Activated T-cell treated with anti-CD3 and anti-CD28 coated beads for 1 hour (primary cell): ENCODE results near the gene ARHGAP6.

Source experiments
- DNase-seq: peaks from one replicate; pipeline ENCODE4 v3.0.0-alpha.2; 2020; ENCODE audit warnings: low read depth

Gene ARHGAP6

DNA sequence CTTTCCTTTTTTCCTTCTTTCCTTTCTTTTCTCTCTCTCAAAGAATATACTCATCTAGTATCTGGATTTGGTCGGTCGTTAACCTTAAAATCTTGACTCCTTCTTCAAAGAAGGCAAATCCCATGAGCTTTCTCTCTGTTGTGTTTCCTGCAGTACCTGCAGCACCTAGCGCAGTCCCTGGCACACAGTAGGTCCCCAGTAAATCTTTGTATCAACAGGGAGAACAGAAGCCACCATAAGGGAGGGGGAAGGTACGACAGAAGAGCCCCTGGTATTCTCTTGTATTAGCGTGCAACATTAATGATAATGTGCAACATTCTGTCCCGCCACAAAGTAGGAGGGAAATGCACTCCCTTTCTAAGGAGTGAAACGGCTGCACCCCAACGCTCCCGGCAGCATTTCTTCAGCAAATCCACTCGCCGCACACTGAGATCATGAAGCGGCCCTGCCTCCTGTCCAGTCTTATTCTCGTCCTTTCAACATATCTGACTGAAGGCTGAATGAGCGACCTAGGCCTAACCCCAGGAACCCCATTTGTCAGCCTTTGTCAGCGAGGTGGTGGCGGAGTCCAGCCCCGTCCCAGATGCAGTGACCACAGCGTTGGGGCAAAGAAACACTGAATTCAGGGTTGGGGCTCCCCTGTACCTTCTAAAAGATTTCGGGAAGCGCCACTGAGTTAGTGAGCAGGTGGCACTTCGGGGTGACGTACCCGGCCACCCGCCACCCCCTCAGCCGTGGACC, 238.8 kb downstream of the ARHGAP6 start:
- DNase-seq = no peak

DNA sequence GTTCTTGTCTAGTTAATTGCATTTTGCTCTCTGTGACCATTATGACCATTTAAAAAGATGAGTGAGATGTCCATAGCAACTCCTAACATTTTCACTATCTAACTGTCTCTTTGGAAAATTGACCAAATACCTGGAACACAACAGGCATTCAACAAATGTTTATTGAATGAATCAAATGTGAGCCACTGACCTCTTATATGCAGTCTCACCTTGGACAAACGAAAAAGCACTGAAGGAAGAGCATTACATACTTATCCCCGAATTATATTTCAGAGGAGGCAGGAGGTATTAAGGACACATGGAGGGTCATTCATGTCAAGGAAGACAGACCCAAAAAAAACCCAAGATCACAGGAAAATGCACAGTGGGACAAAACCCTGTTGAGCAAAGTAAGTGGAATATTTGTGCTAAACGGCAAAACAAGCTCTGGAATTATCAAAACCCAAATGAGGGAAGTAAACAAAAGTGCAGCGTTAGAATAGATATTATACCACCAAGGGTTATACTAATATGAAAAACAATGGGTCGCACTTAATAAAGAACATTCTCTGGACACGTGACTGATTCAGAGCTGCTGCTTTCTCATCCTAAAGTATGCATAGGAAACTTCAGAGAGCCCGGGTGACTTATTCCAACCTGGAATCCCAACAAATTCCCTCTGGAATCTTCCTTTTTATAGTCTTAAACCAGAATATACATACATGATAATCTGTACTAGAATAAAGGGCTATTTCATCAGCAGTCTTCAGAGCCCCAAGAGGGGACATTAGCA, 240.6 kb downstream of the ARHGAP6 start:
- DNase-seq = no peak

DNA sequence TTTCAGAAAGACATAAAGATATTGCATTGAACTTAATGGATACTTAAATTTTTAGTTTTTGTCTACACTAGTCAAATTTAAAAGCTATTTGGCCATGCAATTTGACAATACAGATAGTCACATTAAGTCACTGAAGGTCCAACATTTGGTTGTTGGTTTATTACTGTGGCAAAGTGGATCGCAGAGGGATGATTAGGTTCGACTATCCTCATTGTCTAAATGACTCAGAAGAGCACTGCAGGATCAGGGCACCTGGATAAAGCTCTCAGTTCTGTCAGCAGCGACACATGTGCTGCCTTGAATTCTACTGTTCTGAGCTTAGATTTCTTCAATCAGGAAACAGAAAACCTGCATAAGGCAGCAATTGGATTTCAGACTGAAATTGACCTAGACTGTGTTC, 241.8 kb downstream of the ARHGAP6 start:
- no peak for DNase-seq

DNA sequence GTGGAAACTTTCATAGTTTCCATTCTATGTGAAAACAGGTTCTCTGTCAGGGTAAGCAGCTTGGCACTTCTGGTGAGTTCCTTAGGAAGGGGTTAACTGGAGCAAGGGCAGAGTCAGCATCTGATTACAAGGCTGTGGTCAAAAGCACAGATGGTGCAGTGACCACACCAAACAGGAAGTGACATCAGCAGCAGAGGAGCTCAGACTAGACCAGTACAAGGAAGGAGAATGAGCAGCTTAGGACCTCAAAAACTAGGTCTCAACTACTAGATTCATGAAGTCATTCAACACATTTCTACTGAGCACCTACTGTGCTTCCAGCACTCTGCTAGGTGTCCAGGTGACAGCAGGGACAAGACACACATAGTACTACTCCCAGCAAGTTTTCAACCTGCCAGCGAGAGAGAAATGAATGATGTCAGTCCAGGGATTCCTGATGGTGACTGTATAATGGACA, 242.3 kb downstream of the ARHGAP6 start:
- DNase-seq = no peak

DNA sequence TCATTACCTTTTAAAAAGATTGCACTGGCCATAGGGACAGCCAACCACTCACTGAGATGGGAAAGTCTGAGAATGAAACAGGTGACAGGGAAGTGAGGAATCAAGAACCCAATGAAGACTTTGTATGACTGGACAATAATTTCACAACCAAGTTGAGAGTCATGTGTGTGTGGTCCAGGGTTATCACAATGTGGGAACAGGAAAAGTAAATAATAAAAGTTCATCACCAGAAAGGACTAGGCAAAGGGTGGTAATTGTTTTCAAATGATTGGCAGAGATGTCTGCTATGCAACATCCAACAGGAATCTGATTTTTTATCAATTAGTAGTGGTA, 243.2 kb downstream of the ARHGAP6 start:
- no peak for DNase-seq

DNA sequence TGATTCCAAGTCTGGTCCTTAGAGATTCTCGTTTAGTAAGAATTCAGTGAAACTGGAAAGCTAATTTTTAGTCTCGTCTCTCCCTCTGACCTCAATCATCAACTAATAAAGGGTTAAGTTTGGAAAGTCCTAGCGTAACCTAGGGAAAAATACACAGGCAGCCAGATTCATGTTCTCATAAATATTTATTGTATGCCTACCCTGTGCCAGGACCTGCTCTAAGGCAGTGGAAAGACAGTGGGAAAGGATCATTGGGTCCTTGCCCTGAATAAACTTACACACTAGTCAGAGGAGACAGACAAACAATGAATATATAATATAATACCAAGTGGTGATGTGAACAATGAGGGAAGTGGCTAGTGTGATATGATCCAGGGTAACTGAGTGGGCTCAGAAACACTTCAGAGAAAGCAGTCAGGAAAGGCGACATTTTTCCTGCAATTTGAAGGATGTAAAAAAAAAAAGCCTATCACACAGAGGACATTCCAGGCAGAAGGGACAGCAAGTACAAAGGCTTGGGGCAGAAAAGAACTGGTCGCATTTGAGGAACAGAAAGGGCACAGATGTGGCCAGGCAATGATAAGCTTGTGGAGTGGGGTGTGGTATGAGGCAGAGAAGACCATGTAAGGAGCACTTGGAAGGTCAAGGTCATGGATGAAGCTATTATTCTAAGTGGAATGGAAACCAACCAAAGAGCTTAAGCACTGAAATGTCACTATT, 243.8 kb downstream of the ARHGAP6 start:
- no peak for DNase-seq

DNA sequence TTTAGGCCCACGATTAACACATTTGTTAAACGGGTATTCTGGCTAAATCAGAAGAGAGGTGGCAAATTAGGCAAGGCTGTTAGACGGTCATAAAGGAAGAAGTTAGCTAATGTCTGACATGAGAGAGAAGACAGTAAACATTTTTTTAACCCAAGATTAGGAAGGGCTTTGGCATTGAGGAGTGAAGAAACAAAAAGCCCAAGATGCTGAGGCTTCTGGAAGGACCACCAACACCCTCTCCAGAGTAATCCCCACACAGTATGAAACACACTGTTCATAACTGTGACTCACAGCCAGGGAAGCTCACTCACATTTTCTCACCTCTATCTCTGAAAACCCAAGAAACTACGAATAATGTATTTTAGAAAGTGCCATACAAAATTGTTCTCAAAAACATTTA, 244.9 kb downstream of the ARHGAP6 start:
- no peak for DNase-seq

DNA sequence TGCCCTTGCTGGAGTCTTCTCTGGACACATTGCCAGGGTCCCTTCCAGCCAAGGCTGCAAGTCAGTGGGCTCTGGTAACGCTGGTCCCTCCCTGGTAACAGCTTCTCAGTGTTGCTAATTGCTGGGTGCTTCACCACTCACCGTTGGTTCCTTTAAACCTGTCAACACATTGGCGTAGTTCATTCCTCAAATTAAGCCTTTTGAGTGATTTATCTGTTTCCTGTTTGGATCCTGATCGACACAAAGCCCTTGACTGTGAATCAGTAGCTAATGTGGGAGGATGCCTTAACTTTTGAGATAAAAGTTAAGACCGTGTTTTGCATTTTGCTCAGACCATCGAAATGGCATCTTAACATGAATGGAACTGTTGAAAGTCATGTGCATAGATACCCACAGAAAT, 246.6 kb downstream of the ARHGAP6 start:
- DNase-seq = no peak

DNA sequence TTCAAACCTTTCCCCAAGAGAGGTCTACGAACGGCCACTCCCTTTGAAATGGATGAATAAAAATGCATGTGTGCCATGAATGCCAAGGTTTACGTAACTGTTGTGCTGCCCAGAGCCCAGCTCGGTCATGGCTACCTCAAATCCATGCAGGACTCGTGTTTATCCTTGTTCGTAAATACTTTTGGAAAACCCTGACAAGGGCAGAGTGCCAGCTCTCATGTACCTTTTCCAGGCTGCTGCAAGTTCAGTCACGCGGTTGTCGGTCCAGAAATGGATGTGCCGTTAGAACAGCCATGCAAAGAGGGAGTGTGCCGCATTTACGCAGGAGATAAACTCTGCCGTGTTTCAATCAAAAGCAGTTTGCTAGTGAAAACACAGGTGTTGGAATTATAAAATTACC, 249.1 kb downstream of the ARHGAP6 start:
- no peak for DNase-seq

DNA sequence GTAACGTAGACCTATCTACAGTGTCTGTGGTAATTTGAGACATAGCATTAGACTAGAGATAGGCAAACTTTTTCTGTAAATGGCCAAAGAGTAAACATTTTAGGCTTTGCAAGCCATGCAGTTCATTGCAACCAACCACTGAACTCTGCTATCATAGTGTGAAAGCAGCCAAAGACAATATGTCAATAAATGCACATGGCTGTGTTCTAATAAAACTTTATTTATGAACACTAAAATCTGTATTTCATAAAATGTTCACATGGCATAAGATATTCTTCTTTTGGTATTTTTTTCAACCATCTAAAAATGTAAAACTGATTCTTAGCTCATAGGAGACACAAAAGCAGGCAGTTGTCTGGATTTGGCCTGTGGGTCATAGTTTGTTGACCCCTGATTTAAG, 251.6 kb downstream of the ARHGAP6 start:
- no peak for DNase-seq

DNA sequence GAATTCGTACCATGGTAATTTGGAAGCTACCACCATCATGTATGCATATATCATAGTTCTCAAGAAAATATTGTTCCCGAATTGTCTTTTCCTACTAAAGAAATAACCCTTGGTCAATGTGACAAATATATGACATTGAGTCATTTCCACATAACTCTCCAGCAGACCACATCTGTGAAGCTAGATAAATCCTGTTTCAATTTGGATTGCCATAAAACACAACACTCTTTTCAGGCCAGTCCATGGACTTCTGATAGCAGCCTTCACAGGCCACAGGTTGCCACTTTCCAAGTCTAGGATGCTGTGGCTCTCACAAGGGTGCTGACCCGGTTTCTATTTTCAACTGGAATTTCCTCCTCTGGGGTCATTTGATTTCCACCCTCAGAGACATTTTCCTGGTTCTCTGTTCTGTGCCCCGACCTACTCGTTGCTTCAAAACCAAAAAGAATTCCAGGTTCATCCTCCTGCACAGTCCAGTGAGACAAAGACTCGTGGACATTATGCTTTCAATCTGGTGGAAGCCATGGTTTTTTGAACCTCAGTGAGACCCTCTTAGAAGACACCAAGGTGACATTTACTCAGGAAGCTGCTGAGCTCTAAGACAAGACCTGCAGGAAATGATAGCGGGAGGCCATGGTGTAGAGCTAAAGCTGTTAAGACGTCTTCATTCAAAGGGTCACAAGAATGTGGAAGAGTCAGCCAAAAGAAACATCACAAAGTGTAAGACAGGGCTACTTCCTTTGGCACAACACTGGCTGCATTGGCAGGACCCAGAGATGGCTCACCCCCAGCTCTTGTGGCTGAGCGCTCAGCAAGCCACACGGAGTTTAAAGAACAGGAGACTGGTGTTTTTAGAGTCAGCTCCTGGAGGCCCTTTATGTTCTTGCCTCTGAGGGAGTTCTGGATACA, 252.8 kb downstream of the ARHGAP6 start:
- no peak for DNase-seq

DNA sequence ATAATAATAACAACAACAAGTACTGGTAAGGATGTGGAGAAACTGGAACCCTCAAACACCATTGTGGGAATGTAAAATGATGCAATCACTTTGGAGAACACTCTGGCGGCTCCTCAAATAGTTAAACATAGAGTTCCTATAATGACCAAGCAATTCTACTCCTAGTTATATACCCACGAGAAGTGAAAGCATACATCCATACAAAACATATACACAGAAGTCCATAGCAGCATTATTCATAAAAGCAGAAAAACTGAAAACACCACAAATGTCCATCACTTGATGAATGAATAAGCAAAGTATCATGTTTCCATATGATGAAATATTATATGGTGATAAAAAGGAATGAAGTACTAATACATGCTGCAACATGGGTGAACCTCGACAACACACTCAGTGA, 255.8 kb downstream of the ARHGAP6 start:
- DNase-seq = no peak

DNA sequence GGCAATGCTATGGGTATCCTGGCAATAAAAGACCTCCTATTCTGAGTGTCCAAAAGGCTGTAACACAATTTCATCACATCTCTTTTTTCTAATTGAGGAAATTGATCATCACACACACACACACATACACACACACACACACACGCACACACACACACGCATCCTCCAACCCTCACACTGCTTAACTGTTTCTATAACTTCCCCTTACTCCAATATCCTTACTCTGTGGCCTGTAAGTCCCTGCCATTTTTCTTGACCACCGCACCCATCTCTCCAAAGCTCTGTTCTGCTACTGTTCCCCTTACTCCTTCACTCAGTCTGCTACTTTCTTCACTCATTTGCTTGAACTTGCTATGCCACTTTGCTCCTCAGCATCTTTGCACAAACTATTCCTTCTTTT, 256.9 kb downstream of the ARHGAP6 start:
- no peak for DNase-seq

DNA sequence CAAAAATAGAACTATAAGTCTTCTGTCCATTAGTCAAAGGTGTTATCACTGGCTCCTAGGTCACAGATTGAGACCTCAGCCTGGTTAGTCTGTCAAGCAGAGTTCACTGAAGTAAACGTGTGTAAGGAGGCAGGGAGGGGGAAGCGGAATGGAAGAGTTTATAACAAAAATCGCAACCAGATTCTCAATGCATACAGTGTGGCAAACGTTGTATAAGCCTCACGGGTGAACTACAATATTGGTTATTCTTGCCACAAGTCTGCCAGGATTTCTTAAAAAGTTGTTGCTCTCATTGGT, 257.7 kb downstream of the ARHGAP6 start:
- no peak for DNase-seq

DNA sequence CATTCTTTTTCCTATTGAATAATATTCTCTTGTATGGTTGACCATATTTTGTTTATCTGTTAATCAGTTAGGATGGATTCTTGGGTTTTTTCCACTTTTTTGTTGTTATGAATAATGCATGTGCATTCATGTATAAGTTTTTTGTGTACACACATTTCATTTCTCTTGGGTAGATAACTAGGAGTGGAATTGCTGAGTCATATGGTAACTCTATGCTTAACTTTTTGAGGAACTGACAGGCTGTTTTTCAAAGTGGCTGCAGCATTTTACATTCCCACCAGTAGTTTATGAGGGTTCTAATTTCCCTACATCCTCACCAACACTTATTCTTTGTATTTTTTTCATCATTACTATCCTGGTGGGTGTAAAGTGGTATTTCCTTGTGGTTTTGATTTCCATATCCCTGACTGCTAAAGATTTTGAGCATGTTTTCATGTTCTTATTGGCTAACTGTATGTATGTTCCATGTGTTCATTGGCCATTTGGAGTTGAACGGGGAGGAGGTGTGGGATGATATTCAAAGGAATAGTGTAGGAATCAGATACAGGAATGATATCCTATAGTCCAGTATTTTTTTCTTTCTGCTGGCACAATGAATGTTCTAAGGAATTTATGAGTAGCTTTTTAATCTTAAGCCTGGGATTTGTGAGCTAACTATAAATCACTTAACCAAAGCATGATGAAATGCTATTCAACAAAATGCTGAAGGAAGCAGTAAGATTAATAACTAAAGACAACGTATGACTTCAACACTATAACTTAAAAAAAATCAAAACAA, 258.2 kb downstream of the ARHGAP6 start:
- no peak for DNase-seq

DNA sequence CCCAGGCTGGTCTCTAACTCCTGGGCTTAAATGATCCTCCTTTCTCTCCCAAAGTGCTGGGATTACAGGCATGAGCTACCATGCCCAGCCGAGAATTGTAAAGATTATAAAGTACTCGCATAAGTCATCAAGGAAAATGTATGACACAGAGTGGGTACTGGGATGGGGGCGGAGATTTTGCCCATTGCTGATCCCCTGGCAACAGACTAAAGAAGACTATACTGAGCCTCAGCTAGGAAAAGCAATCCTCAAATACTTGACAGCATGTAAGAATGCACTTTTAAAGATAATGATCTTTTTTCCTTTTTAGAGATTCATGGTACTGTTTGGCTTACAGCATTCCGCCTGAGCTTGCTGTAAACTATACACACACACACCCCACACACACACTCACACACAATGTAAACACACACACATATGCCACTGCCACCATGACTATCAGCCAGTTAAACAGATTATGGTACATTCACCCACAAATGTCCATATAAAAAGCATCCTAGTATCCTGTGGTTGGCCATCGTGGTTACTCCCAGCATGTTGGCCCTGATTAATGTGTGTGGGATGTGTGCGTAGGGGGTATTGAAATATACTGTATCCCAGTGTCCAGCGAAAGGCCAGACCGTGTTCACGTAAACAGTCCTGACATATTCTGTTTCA, 259.5 kb downstream of the ARHGAP6 start:
- DNase-seq = no peak

DNA sequence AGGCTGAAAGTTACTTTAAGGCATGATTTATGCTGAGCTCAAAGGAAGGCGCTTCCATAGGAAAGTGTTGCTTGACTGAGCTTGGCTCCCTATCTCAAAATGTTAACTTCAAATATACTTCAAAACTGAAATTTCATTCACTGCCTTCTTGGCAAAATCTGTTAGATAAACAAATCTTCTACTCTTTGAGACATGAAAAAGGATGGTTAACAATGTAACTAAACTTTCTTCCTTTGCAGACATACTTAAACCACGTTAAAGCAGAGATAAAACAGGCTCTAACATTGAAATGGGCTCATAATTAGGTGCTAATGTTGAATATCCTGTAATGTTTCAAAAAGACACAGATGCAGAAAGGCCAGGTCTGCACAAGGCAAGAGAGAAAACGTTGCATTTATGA, 262.1 kb downstream of the ARHGAP6 start:
- DNase-seq = no peak

DNA sequence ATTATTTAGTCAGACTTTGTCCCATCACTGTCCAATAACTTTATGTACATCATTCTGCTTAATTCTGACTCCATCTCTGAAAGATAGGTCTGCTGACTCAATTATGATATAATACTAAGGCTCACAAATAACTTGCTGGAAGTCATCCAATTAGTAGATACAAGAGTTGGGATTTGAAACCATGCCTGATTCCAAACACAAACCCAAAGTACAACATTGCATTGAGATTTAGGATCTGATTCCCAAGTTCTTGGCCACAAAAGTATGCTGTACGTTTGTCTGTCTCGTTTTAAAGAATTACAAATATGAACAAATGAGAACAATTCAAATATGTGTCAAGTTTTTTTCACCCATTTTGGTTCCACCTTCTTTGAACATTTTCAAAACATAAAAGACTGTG, 263.8 kb downstream of the ARHGAP6 start:
- DNase-seq = no peak

DNA sequence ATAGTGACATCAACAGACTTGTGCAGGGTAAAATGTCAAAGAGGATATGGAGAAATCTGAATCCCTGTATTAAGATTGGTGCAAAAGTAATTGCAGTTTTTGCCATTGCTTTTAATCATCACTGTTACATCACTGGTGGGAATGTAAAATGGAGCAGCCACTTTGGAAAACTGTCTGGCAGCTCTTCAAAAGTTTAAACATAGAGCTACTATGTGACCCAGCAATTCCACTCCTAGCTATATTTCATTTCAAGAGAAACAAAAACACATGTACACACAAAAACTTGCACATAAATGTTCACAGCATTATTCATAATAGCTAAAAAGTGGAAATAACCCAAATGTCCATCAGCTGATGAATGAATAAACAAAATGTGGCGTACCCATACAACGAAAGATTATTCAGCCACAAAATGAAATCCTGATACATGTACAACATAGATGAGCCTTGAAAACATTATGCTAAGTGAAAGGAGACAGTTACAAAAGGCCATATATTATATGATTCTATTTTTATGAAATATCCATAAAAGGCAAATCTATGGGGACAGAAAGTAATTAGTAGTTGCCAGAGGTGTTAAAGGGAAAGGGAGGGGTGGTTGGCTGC, 266.1 kb downstream of the ARHGAP6 start:
- no peak for DNase-seq

DNA sequence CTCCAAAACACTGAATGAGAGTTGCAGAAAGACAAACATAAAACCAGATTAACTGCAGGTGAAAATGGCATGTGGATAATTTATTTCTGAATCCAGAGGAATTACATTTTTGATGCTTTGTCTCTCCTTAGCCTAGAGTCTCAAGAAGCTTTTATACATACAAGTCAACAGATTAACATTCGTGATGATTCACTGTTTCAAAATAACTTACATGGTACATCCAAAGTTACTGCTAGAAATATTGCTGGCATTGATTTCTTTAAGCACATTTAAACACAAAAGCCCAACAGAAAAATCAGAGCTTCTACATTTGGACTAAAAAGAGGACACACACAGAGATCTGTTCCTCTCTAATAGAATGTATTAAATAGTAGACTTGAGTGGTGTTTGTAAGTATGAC, 266.9 kb downstream of the ARHGAP6 start:
- no peak for DNase-seq

DNA sequence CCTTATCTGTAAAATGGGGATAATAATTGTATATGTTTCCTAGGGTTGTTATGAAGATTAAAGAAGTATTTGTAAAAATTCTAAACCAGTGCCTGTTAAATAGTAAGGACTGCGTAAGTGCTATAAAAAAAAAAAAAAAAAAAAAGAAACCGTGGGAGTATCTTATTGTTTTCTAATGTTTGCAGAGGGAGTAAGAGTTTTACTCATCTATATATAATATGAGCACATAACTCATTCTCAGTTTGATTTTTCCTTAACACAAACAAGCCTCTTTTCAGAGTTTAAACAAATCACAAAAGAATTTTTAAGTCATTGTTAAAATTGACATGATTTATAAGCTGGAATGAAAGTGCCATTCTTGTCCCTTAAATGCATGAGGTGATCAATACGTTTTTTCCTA, 267.6 kb downstream of the ARHGAP6 start:
- DNase-seq = no peak
